Keratinocyte (primary cell): ENCODE data around the gene SURF1. TPM values are rescaled to one million over a fixed set of nuclear protein-coding genes. Genes with fewer than 3 reads are reported as not detected.

Experiments
- DNase-seq: peaks from one replicate; pipeline ENCODE4 v3.0.0-alpha.2; 2011; ENCODE audit warnings: low read depth, missing footprints, low spot score
- FAIRE-seq: peaks from 2 replicates; lab custom pipeline; 2011; peaks lifted over from hg19 to GRCh38; lab: Jason Lieb, UNC
- H2AFZ ChIP-seq: 2 replicates; pipeline ENCODE4 v1.6.0; 2012; ENCODE audit warnings: low read length, control low read depth, inconsistent platforms; ENCODE audit not compliant: control insufficient read depth
- H3K27ac ChIP-seq: 2 replicates; pipeline ENCODE4 v1.5.1; 2011; ENCODE audit warnings: low read length; ENCODE audit not compliant: control insufficient read depth, insufficient read depth
- H3K27me3 ChIP-seq: 3 replicates; pipeline ENCODE4 v1.6.0; 2011; ENCODE audit warnings: low read length; ENCODE audit not compliant: control insufficient read depth, insufficient read depth; ENCODE audit errors: extremely low read depth
- H3K36me3 ChIP-seq, 2 experiments: 2 replicates in 1 of 2; 3 replicates in 1 of 2; pipeline ENCODE4 v1.5.1; 2011; ENCODE audit warnings: low read length in 2 of 2, mild to moderate bottlenecking in 1 of 2; ENCODE audit not compliant: control insufficient read depth in 2 of 2, insufficient read depth in 2 of 2; ENCODE audit errors: extremely low read depth in 1 of 2
- H3K4me1 ChIP-seq: 3 replicates; pipeline ENCODE4 v1.5.1; 2011; ENCODE audit warnings: low read length; ENCODE audit not compliant: control insufficient read depth, insufficient read depth; ENCODE audit errors: extremely low read depth
- H3K4me2 ChIP-seq: 3 replicates; pipeline ENCODE4 v1.6.0; 2011; ENCODE audit warnings: low read depth, low read length; ENCODE audit not compliant: control insufficient read depth, insufficient read depth; ENCODE audit errors: extremely low read depth
- H3K4me3 ChIP-seq, 3 experiments: fragments of 200-600 bp in 1 of 3; sonication (generic) in 1 of 3; 2 replicates in 2 of 3; 3 replicates in 1 of 3; pipeline ENCODE4 v1.5.1; 2011 to 2016; ENCODE audit warnings: low read length in 3 of 3, mild to moderate bottlenecking in 3 of 3, control low read depth in 2 of 3, inconsistent platforms in 1 of 3, low read depth in 1 of 3, mixed read lengths in 1 of 3, mixed run types in 1 of 3, moderate library complexity in 1 of 3; ENCODE audit not compliant: control insufficient read depth in 2 of 3, insufficient read depth in 2 of 3; ENCODE audit errors: extremely low read depth in 1 of 3
- H3K79me2 ChIP-seq: 2 replicates; pipeline ENCODE4 v1.6.0; 2012; ENCODE audit warnings: low read length; ENCODE audit not compliant: control insufficient read depth, insufficient read depth
- H3K9ac ChIP-seq: 3 replicates; pipeline ENCODE4 v1.6.0; 2011; ENCODE audit warnings: low read length; ENCODE audit not compliant: control insufficient read depth, insufficient read depth; ENCODE audit errors: extremely low read depth
- H3K9me1 ChIP-seq: 3 replicates; pipeline ENCODE4 v1.6.0; 2011; ENCODE audit warnings: low read length; ENCODE audit not compliant: control insufficient read depth, insufficient read depth; ENCODE audit errors: extremely low read depth
- H3K9me3 ChIP-seq: 2 replicates; pipeline ENCODE4 v1.5.1; 2012; ENCODE audit warnings: low read depth, low read length; ENCODE audit not compliant: control insufficient read depth
- H4K20me1 ChIP-seq: 3 replicates; pipeline ENCODE4 v1.6.0; 2011; ENCODE audit warnings: low read length; ENCODE audit not compliant: control insufficient read depth, insufficient read depth; ENCODE audit errors: extremely low read depth
- CTCF ChIP-seq, 3 experiments: IDR thresholded peaks in 1 of 3; conservative IDR thresholded peaks in 1 of 3; optimal IDR thresholded peaks in 1 of 3; 2 replicates in 2 of 3; 3 replicates in 1 of 3; pipeline versions ENCODE3 to v1.5.1; 2011; ENCODE audit warnings: low read length in 3 of 3, mild to moderate bottlenecking in 3 of 3, moderate library complexity in 2 of 3, control low read depth in 1 of 3, inconsistent platforms in 1 of 3; ENCODE audit not compliant: insufficient read depth in 2 of 3; ENCODE audit errors: extremely low read depth in 1 of 3
- EZH2 ChIP-seq: IDR thresholded peaks from one replicate; pipeline ENCODE4 v1.6.1; 2012; ENCODE audit warnings: inconsistent platforms, mild to moderate bottlenecking, low read length, moderate library complexity
- dilution Hi-C: fragments of 300-500 bp; cut with MboI; formaldehyde crosslinking; loops from one replicate; pipeline ENCODE4 v1.7.0; 2020; ENCODE audit warnings: low sequenced_read_pairs; ENCODE audit not compliant: extremely low pct_ligation_motif_present
- polyA plus RNA-seq, 5 experiments: library from polyadenylated mRNA; depleted of rRNA in 3 of 5; stranded (reverse) in 3 of 5; stranded (forward) in 1 of 5; unstranded in 1 of 5; fragments of >200 nt; gene quantifications; 1 replicate in 1 of 5; 2 replicates in 3 of 5; 3 replicates in 1 of 5; pipeline versions ENCODE4 v1.2.1 to v1.2.3, GENCODE V29; 2011 to 2012; ENCODE audit warnings: missing spikeins in 2 of 5, low read depth in 1 of 5, low replicate concordance in 1 of 5

The SURF1 gene
- polyA plus RNA-seq, 1 donor (not counting 4 experiments of a cell fraction or from before 2014, with no cell fraction given) = 31.1 TPM

- H3K9ac ChIP-seq = no peak overlapping the region
- no peak overlapping the region for H3K4me3 ChIP-seq
- H3K4me2 ChIP-seq = no peak overlapping the region
- H3K4me1 ChIP-seq = peaks cover 9% of the 10 kb centered on the region
- H2AFZ ChIP-seq = no peak overlapping the region
- no peaks in the 10 kb centered on the region for H4K20me1 ChIP-seq
- H3K36me3 ChIP-seq = no peaks in the 10 kb centered on the region
- FAIRE-seq (no peak), DNase-seq (no peak)
- no peak for TF ChIP-seq CTCF (optimal IDR thresholded peaks at IDR 0.05 in 1 of 3, IDR thresholded peaks at IDR 0.05 in 1 of 3, conservative IDR thresholded peaks at IDR 0.05 in 1 of 3; ENCODE audit: extremely low read depth in 1 of 3, insufficient read depth in 2 of 3, low read length in 3 of 3)
- no peak for TF ChIP-seq EZH2
- no peak overlapping the region for H3K27ac ChIP-seq
- H3K79me2 ChIP-seq = no peaks in the 10 kb centered on the region
- peaks cover 5% of the 10 kb centered on the region for H3K27me3 ChIP-seq
- no peaks in the 10 kb centered on the region for H3K9me1 ChIP-seq
- dilution Hi-C loops = no loop called here
- no peaks in the 10 kb centered on the region for H3K9me3 ChIP-seq
Measured at GRCh38 chr9:133389025-133389557, 32.8 kb upstream of the SURF1 start.

- Histone ChIP-seq H3K9ac (no peak overlapping the region), H3K4me3 (no peak overlapping the region), H3K9me3 (no peaks in the 10 kb centered on the region), H3K4me1 (peaks cover 9% of the 10 kb centered on the region), H3K36me3 (no peaks in the 10 kb centered on the region), H4K20me1 (no peaks in the 10 kb centered on the region), H3K27me3 (no peaks in the 10 kb centered on the region), H3K4me2 (peak overlapping the region; percentile 25), H3K79me2 (no peaks in the 10 kb centered on the region), H3K9me1 (no peaks in the 10 kb centered on the region), H3K27ac (no peak overlapping the region), H2AFZ (peak overlapping the region; percentile 21)
- FAIRE-seq (peak; percentile 88), DNase-seq (no peak)
- dilution Hi-C loops = no loop called here
- TF ChIP-seq CTCF (optimal IDR thresholded peaks at IDR 0.05 in 1 of 3, IDR thresholded peaks at IDR 0.05 in 1 of 3, conservative IDR thresholded peaks at IDR 0.05 in 1 of 3; ENCODE audit: extremely low read depth in 1 of 3, insufficient read depth in 2 of 3, low read length in 3 of 3) (no peak), EZH2 (no peak)
Measured at GRCh38 chr9:133387680-133388079, 31.4 kb upstream of the SURF1 start.
